Measurements from ENCODE around the gene ARHGAP26.

Gene ARHGAP26

DNA sequence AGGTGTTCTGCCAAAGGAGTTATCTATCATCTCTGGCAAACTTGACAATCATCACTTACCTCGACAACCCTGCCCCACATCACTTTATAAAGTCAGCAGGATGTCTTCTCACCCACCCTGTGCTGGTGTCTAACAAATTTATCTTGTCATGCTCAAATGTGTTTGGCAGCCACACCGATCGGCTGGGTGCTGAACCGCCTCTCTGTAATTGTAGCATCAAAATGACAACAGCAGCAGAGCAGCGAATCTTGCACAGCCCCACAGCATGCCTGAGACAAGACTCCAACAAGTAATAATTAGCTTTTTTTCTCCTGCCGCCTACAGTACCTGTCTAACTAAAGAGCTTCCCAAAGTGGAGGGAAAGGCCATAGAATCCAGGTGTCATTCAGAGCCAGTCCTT lies 457.1 kb downstream of the ARHGAP26 start:
- TF ChIP-seq, protein P1, sequence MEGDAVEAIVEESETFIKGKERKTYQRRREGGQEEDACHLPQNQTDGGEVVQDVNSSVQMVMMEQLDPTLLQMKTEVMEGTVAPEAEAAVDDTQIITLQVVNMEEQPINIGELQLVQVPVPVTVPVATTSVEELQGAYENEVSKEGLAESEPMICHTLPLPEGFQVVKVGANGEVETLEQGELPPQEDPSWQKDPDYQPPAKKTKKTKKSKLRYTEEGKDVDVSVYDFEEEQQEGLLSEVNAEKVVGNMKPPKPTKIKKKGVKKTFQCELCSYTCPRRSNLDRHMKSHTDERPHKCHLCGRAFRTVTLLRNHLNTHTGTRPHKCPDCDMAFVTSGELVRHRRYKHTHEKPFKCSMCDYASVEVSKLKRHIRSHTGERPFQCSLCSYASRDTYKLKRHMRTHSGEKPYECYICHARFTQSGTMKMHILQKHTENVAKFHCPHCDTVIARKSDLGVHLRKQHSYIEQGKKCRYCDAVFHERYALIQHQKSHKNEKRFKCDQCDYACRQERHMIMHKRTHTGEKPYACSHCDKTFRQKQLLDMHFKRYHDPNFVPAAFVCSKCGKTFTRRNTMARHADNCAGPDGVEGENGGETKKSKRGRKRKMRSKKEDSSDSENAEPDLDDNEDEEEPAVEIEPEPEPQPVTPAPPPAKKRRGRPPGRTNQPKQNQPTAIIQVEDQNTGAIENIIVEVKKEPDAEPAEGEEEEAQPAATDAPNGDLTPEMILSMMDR (IDR thresholded peaks at IDR 0.05; ENCODE audit: control insufficient read depth, extremely low read depth, insufficient read depth) = no peak
- DNase-seq (ENCODE audit: low read depth) = peak; percentile 58
- H3K4me3 ChIP-seq (ENCODE audit: low read depth, low read length) = no peak overlapping the region

- no peak for DNase-seq (ENCODE audit: low read depth)
- no peak overlapping the region for H3K4me3 ChIP-seq (ENCODE audit: low read depth, low read length)
- TF ChIP-seq, protein P1 (IDR thresholded peaks at IDR 0.05; ENCODE audit: control insufficient read depth, extremely low read depth, insufficient read depth) = no peak
Measured at GRCh38 chr5:143228597-143229293, 458.6 kb downstream of the ARHGAP26 start.

DNA sequence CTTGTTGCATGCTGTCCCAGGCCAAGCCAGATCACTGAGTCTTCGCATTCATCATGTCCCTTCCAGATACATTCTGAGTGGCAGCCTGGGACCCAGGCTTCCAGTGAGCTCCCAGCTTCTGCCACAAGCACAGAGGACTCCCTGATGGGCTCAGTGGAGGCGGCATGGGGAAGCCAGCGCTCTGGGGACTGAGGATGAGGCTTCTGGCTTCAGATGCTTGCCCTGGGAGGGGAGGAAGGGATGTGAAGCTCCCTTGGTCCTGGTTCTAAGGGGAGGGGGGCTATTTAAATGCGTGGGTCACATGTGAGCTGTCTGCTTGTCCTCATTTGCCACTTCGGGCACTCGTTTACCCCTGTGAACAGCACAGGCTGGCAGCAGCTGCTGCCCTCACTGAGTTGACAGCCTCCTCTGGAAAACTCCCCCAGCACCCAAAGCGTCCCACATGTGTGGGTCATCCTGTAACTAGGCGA lies 459.3 kb downstream of the ARHGAP26 start:
- TF ChIP-seq, protein P1 (IDR thresholded peaks at IDR 0.05; ENCODE audit: control insufficient read depth, extremely low read depth, insufficient read depth) = no peak
- H3K4me3 ChIP-seq (ENCODE audit: low read depth, low read length) = no peak overlapping the region
- no peak for DNase-seq (ENCODE audit: low read depth)

DNA sequence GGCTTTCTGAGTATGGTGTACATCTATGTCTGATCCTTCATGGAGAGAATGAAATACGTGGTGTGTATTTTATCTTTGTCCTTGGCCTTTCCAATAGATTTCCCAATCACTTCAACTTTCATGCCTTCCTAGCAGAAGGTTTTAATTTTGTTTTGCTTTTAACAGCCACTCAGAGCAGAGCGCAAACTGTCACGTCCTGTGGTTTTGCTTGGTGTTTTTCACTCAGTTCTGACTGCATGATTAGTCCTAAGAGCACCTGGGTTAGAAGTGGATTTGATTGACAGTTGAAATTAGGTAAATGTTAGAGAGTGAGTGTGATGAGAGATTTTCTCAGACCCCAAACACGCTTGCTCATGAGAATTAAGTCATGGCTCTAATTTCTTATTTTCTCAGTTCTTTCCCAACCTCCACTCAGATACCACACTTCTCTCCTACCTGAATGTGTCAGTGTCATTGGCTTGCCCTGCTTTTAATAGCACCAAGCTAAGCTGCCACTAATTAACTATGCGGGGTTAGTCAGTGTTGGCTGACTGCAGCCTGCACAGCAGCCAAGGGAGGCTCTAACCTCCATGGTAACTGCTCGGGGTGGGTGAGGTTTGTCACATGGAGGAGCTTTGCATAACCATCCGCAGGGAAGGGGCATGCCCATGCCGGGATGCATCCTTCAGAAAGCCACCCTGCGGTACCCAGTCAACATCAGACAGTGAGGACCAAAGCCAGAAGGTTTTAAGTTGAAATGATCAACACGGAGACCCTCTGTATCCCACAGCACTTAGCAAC lies 459.9 kb downstream of the ARHGAP26 start:
- DNase-seq (ENCODE audit: low read depth) = no peak
- no peak overlapping the region for H3K4me3 ChIP-seq (ENCODE audit: low read depth, low read length)
- TF ChIP-seq, protein P1 (IDR thresholded peaks at IDR 0.05; ENCODE audit: control insufficient read depth, extremely low read depth, insufficient read depth) = no peak

GRCh38 chr5:143230676-143230996 lies 460.5 kb downstream of the ARHGAP26 start:
- no peak overlapping the region for H3K4me3 ChIP-seq (ENCODE audit: low read depth, low read length)
- no peak for DNase-seq (ENCODE audit: low read depth)
- TF ChIP-seq, protein P1 (IDR thresholded peaks at IDR 0.05; ENCODE audit: control insufficient read depth, extremely low read depth, insufficient read depth) = no peak

DNA sequence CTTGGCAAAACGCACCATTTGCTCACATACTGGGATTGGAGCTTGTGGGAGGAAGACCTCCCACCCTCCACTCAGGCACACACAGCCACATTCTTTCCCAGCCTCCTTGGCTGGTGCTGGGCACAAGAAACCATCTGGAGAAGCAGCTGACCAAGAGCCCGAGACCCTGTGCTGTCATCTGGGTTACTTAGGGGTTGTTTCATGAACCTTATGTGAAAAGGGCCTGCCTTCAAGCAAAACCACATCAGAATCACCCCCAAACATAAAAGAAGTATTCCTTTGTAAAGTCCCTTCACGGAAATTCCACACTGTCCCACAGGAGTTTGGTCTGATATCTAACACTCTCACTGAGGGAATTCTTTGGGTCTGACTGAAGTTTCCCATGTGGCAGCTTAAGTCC lies 461.2 kb downstream of the ARHGAP26 start:
- no peak for DNase-seq (ENCODE audit: low read depth)
- no peak overlapping the region for H3K4me3 ChIP-seq (ENCODE audit: low read depth, low read length)
- TF ChIP-seq, protein P1 (IDR thresholded peaks at IDR 0.05; ENCODE audit: control insufficient read depth, extremely low read depth, insufficient read depth) = no peak

Measured in LNCaP clone FGC (cell line).